GM18858 (cell line): ENCODE results near the gene DYNC1I1.

Source experiments
- ATAC-seq: cut with Tn5 transposase; IDR thresholded peaks from one replicate; pipeline ENCODE4 v1.9.1; 2021; ENCODE audit not compliant: unreplicated experiment

The DYNC1I1 gene

DNA sequence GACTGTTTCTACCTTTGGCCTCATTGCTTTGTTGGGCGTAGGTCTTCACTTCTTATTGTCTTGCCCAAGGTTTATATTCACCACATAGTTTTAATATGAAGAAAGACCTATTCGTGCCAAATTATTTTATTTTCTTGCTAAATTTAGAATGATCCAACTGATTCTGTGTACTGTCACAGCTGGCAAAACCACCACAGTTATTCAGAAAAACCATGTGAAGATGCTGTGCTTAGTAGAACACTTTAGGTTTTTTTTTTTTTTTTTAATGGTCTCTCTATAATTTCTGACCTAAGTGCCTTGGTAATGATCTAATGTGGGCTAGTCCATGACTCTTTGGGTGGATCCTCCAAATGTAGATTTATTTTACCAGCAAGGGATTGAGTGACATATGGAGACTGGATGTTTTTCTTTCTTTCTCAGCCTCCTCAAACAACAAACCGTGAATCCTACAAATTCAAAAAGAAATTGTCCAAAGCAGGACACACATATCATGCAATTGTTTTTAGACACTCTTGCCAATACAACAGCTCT is 243.8 kb downstream of the DYNC1I1 start:
- no peak for ATAC-seq

DNA sequence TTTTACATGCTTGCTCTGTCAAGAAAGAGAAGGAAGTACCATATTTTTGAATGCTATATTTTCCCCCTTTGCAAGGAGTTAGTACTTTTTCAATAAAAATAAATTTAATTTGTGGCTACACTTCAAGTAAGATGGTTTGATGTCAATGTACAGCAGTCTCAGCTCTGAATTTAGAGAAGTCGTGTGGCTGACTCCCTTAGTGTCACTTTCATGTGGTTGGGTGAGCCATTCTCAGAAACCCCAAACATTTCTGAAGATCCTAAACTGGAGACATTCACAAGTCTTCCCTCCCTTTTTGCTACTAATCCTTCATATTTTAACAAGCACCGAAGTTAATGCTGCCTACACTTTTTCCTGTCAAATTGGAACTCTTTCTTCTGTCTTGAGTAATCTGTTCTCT is 244.4 kb downstream of the DYNC1I1 start:
- no peak for ATAC-seq

DNA sequence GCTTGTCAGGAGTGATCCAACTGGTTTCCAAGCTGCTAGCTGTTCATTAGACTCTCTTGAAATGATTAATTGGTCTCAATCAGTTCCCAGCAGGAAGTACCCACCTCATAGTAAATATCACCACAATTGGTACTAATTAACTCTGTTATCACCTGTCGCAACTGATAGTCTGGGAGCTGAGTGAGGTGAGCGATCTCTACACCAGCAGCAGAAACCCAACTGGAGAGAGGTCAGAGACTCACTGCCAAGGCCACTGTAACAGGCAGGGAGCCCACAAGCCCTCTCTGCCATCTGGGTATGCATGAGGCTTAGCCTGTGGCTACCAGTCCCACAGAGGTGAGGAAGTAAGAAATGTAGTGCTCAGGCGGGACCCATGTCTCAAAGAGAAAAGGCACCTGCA is 245.5 kb downstream of the DYNC1I1 start:
- no peak for ATAC-seq

DNA sequence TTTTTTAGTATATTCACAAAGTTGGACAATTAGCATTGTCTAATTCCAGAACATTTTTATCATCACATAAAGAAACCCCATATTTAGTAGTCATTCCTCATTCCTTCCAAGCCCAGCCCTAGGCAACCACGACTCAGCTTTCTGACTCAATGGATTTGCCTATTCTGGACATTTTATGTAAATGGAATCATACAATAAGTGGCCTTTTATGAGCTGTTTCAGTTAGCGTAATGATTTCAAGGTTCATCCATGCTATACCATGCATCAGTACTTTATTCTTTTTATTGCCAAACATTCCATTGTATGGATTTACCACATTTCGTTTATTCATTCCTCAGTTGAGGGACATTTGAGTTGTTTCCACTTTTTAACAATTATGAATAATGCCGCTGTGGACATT is 249.2 kb downstream of the DYNC1I1 start:
- ATAC-seq: no peak

DNA sequence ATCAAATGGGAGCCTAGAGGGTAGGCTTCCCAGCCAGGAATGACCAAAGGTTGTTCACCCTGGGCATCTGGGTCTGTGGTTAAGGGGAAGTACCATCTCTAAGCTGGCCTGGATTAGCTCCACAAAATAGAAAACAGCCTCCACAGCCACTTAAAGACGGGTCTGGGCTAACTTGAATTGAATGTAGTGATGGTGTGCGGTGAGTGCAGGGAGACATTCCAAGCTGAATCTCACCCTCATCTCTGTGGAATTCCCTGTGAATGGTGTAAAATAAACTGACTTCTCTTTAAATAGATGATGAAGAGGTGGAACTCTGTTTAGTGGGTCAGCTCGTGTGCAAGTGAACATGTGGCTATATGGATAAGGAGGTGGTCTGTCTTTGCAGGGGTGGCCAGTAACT is 251.0 kb downstream of the DYNC1I1 start:
- no peak for ATAC-seq

DNA sequence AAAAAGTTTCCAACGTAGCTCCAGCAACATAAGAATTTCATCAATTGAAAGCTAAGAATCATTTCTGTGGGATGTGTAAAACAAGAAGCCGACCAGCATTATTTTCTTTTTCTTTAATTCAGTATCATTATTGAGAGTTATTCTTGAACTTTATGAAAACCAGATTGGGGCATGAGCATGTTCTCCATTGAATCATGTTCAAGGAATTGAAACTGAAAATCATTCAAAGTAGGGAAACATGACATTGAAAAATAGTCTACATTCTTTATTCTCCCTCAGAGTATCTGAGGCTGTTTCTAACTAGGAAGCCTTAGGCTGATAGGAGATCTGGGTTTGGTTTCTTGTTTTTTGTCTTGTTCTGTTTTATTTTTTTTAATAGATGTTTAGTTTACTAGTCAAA is 253.7 kb downstream of the DYNC1I1 start:
- no peak for ATAC-seq

DNA sequence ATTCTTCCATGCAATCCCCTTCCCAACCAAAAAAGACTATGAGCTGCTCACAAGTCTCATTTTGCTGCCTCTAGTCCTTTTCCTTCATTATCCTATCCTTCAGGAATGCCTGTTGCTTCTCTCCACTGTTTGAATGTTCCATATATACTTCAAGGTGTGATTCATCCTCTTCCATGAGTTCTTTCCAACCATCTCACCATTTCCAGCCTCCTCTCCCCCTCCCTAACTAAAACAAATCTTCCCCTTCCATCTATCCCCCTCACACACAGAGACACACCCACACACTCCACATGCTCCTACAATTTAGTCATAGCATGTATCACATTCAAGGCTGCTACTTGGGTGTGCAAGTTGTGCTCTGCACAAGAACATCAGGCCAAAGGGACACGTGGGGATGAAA is 254.3 kb downstream of the DYNC1I1 start:
- no peak for ATAC-seq

DNA sequence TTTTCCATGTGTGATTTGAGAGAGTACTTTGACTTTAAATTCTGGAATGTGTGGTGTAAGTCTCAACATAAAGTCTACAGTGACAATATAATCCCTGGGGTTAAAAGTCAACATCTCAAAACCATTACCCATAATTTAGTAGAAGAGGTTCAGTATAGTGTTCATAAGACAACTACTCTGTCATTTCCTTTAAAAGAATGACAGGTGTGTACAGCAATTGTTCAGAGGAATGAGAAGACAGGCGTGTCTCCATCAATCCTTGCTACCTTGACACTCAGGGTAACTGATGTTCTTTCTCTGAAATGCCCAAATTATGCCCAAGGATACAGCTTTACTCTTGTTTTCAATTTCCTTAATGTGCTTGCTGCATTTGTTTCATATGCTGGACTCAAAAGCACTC is 256.4 kb downstream of the DYNC1I1 start:
- no peak for ATAC-seq

DNA sequence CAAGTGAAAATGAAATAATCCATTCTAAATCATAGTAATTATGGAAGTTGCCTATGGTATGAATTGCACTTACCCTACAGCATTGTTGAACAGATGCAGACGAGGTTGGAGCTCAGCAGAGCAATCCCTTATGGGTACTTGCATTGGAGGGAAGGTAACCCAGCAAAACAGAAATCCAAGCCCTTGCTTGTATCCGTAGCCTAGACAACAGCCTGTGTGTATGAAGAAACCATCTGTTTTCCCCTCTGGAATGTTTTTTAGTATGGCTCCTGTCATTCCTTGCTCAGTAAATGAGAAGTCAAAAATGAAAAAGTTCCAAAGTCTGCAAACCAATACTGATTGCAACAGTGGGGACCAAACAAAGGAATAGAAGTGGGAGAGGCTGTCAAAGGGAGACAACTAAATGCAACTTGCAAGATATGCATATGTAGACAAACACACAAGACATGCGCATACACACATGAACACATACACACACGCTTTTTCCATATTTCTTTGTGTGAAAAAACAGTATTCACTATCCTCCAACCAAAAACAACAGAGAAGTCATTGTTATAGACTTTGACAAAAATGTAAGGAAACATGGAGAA is 260.8 kb downstream of the DYNC1I1 start:
- ATAC-seq: no peak

DNA sequence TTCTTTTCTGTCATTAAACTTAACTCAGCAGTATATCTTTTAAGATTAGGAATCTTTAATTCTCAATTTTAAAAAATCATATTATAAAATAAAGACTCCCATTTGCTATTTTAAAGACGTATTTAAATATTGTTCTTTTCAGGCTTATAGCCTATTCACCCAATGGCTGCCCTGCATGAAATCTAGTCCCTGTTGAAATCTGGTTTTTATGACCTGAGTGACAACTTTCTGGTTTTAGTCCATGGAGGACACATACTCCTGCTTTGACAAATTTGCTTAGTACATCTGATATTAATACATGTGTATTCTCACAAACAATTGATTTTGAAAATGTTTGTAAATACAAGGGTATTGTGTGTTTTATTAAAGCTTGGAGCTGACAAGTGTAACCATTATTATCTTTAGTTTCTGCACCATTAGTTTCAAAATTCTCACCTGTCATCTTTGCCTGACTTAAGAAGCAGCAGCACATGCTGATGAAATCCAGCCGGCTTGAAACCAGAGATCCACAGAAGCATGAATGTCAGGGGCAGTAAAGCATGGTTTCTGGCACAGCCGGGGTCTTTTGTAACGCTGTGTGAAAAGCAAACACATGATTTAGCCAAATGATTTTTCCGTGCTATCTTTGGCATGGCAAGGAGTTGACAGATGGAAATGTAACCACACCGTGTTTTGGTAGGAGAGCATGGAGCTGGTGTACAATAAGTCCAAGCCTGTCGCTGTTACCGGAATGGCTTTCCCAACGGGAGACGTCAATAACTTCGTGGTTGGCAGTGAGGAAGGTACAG is 262.8 kb downstream of the DYNC1I1 start:
- no peak for ATAC-seq

DNA sequence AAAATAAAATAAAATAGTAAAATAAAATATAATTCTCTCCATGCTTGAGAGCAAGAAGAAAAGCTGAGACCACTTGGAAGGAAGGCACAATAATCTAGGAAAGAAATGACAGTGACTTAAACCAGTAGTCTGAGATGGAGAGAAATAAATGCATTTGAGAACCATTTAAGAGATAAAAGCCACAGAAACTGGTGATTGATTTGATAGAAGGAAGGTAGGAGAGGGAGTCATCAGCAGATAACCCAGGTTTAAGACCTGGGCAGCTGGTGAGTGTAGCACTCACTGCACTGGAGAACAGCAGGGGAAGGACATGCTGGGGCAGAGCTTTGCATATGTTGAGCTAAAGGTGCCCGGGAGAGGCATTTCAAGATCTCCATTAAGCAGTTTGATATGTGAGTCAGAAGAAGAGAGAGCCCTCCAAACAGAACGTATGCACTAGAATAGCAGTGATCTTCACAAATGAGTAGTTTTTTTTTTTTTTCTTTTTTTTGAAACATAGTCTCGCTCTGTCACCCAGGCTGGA is 268.0 kb downstream of the DYNC1I1 start:
- no peak for ATAC-seq

DNA sequence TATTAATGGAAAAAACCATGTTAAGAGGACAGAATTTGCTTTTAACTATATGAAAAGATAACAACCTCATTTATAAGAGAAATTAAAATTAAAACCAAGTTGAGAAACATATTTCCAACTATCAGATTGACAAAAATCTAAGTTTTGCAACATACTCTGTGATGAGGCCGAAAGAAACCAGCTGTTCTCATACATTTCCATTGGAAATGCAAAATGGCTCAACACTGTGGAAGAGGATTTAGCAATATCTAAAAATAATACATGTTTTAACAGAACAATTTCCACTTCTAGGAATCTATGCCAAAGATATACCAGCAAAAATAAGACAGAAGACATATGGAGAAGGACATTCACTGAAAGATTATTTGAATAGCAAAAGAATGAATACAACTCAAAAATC is 268.8 kb downstream of the DYNC1I1 start:
- no peak for ATAC-seq

DNA sequence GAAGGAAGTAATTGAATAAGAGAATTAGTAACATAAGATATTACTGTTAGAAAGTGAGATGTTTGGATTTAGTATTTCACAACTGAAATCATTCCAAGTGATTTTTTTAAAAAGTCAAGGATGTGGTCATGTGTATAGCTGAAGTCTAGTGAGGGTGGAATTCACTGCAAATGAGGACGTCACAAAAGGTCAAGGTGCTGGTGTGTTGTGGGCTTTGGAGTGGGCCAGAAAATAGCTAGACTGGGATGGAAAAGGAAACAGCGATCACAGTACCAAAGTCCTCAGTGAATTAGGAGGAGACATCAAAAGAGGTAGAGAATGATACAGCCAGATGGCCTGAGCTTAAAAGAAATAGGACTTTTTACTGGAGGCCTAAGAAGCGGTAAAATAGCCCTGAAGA is 272.8 kb downstream of the DYNC1I1 start:
- no peak for ATAC-seq

DNA sequence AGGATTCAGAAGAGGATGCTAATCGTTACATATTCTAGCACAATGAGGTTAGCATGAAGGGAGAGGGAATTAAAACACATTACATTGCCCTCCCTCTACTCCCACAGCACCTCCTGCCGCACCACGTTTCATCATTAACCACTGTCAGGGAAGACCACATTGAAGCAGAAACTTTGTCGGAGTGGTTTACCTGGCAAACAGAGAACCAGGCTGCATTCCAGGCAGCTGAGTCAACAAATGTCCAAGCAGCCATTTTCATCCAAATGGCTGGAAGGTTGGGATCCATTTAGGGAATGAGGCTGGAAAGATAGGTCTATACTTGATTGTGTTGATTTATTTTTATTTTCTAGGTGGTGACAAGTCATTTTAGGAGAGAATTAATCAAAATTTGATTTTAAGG is 273.6 kb downstream of the DYNC1I1 start:
- no peak for ATAC-seq

DNA sequence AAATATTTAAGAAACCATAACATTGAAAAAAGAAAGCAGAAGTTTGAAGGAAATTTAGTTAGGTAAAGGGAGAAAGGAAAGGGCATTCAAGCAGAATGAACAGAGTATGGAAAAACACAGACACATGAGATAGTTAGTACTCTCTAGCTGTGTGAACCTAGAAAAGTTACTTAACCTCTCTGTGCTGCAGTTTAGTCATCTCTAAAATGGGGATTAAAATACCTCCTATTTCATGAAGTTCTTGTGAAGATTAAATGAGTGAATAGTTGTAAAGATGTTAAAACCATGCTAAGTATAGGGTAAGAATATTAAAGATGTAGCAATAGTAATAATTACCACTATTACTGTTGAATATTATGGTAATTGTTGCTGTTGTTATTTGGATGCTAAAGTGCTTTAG is 279.9 kb downstream of the DYNC1I1 start:
- no peak for ATAC-seq

DNA sequence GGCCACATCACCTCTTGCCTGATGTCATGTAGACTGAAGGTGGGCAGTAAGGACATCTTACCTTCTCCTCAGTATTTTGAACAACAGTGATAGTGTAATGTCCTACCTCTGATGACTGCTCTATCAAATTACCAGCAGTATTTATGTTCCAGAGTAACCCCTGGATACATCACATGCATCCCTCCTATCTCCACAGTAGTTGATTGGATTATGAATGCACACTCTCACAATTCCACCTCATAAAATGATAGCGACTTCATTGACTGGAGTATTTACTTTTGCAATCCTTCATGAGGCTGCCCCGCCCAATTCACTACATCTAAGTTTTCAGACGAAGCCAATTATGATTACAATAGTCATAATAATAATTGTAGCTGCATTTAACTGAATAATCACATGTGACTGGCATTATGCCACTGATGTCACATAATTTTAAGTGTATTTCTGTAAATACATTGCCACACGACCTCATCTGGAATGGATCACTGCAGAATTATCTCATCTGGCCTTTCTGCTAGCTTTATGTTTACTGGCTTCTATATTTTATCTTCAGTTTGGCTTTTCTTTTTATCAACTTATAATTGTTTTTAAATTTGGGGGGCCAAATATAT is 280.6 kb downstream of the DYNC1I1 start:
- ATAC-seq: no peak

DNA sequence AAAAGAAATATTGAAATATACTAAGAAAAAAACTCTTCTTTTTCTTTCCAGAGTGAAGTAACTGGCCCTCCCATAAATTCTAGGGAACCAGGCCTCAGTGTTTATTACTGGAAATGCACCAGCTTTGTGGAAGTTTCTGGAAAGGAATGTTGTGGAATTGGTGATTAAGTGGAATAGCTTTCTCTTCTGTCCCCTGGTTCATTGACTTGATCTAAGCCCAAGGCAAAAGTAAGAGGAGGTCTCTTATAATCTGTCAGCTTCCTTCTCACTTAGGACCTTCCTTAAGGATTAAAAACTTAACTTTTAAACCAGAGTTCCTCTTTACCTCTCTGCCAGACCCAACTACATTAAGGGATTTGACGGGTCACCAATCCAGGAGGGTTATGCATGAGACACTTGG is 283.4 kb downstream of the DYNC1I1 start:
- no peak for ATAC-seq

DNA sequence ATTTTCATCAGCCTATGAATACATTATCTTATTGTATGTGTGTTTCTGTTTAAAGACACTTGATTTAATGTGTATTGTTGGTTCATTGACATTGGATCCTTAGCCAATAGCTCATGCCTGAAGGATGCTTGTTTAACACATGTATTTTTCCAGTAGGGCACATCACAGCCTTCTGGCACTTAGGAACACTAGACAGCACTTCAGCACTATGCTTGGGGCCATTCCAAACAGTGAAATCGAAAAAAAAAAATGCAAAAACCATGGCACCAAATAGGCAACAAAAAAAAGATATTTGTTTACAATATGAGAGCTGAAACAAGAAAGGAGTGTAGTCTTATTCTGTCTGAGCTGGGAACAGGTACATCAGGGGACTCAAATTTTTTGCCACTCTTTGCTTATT is 286.7 kb downstream of the DYNC1I1 start:
- ATAC-seq: no peak

DNA sequence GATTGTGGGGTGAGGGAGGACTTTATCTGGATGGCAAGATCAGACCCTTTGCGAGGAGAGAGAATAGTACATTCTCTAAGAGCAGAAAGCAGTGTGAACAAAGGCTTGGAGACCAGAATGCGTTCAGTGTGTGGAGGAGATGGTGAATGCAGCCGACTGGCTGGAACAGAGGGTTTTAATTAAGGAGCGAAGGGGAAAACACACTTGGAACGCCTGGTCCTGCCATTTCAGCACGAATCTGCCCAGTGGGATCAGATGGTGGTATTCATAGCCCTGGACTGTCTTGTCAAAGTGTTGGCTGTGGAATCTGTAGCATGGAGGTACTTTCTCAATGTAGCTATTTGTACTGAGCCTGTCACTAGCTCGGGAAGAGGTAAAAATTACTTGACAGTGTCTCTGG is 288.7 kb downstream of the DYNC1I1 start:
- ATAC-seq: no peak

DNA sequence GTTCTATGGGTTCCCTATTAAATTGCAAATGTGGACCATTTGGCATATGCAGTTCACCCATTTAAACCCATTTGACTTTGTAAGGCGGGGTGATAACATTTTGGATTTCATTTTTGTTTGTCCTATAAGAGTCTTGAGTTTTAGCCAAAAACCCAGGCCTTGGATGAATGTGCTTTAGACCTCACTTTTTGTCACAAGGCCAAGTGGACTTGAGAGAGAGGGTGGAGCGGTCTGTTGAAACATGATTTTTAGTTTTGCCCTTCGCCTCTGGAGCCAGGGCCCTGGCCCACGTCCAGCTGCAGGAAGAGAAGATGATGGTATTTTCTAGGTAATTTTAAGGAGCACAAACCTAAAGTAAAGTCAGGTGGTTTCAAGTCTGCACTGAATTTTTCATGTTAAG is 289.5 kb downstream of the DYNC1I1 start:
- no peak for ATAC-seq

DNA sequence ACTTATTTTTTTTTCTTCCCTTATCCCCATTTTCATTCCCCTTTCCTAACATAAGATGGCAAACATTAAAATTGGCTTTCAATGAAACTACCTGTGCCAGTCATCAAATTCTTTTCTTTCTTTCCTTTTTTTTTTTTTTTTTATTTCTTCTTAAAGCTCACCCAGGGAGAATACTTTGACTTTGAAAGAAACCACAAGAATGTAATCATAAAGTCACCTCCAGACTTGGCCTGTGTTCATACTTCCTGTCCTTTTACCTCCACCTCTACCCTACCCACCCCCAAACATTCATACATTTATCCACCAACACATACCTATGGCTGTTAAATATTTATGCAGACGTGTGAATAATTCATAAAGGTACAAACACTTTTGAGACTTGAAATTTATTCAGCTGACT is 295.0 kb downstream of the DYNC1I1 start:
- no peak for ATAC-seq

DNA sequence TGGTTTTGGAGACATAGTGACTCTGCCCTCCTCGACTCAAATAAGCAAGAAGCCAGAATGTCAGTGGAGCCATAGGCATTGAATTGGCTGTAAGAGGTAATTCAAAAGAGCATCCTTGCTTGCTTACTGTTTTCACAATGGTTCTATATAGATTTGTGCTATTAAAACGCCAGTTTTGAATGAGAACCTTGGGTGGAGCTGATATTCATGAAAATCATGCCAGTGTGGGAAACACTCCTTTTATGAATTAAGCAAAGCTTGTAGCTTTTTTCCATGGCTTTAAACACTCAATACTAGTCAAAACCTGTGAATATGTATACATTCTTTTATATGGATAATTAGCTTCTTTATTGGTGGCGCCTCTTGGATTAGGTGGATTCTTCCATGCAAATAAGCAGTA is 297.0 kb downstream of the DYNC1I1 start:
- ATAC-seq: no peak
